GM23248 (cell line): ENCODE data around the gene SLC6A4. TPM values are rescaled to one million over a fixed set of nuclear protein-coding genes. Genes with fewer than 3 reads are reported as not detected.

Source experiments
- DNase-seq: peaks from one replicate; pipeline ENCODE4 v3.0.0-alpha.2; 2015
- H2AFZ ChIP-seq: fragments of 200-600 bp; sonication (generic); 2 replicates; pipeline ENCODE4 v1.6.1; 2016; ENCODE audit warnings: antibody characterized with exemption
- H3F3A ChIP-seq: fragments of 200-600 bp; sonication (generic); 2 replicates; pipeline ENCODE4 v1.6.1; 2016; ENCODE audit warnings: mild to moderate bottlenecking, antibody characterized with exemption, mixed run types; ENCODE audit not compliant: insufficient read depth
- H3K27ac ChIP-seq: fragments of 200-600 bp; sonication (generic); 2 replicates; pipeline ENCODE4 v1.5.1; 2016; ENCODE audit warnings: mild to moderate bottlenecking
- H3K27me3 ChIP-seq: fragments of 200-600 bp; sonication (generic); replicated peaks from 2 replicates; pipeline ENCODE4 v1.6.1; 2016; ENCODE audit warnings: mild to moderate bottlenecking; ENCODE audit not compliant: insufficient read depth
- H3K36me3 ChIP-seq: fragments of 200-600 bp; sonication (generic); 2 replicates; pipeline ENCODE4 v1.6.1; 2016; ENCODE audit warnings: low read depth, mild to moderate bottlenecking
- H3K4me1 ChIP-seq: fragments of 200-600 bp; sonication (generic); 2 replicates; pipeline ENCODE4 v1.6.1; 2016; ENCODE audit warnings: mild to moderate bottlenecking; ENCODE audit not compliant: insufficient read depth
- H3K4me2 ChIP-seq: fragments of 200-600 bp; sonication (generic); one replicate; pipeline ENCODE4 v1.6.1; 2016; ENCODE audit warnings: mild to moderate bottlenecking; ENCODE audit not compliant: unreplicated experiment
- H3K4me3 ChIP-seq: fragments of 200-600 bp; sonication (generic); 2 replicates; pipeline ENCODE4 v1.5.1; 2016; ENCODE audit warnings: mild to moderate bottlenecking
- H3K79me2 ChIP-seq: fragments of 200-600 bp; sonication (generic); 2 replicates; pipeline ENCODE4 v1.6.1; 2016; ENCODE audit warnings: mild to moderate bottlenecking; ENCODE audit not compliant: insufficient read depth
- H3K9ac ChIP-seq: fragments of 200-600 bp; sonication (generic); 2 replicates; pipeline ENCODE4 v1.6.1; 2016; ENCODE audit warnings: mild to moderate bottlenecking
- H3K9me2 ChIP-seq: fragments of 200-600 bp; sonication (generic); 2 replicates; pipeline ENCODE4 v1.6.1; 2016; ENCODE audit warnings: mixed run types, mild to moderate bottlenecking, moderate library complexity; ENCODE audit not compliant: insufficient read depth
- H3K9me3 ChIP-seq: fragments of 200-600 bp; sonication (generic); one replicate; pipeline ENCODE4 v1.6.1; 2017; ENCODE audit warnings: low read depth
- H4K20me1 ChIP-seq: fragments of 200-600 bp; sonication (generic); 2 replicates; pipeline ENCODE4 v1.6.0; 2016; ENCODE audit not compliant: insufficient read depth
- EZH2 ChIP-seq: fragments of 200-600 bp; sonication (generic); IDR thresholded peaks from 2 replicates; pipeline ENCODE4 v1.6.1; 2018; ENCODE audit warnings: antibody characterized with exemption, mild to moderate bottlenecking; ENCODE audit not compliant: insufficient read depth, poor library complexity, severe bottlenecking
- EZH2phosphoT487 ChIP-seq: fragments of 200-600 bp; sonication (generic); IDR thresholded peaks from 2 replicates; pipeline ENCODE4 v1.6.1; 2018; ENCODE audit warnings: antibody characterized with exemption, moderate library complexity, mild to moderate bottlenecking, low read depth; ENCODE audit not compliant: insufficient read depth
- WGBS, 2 experiments: methylation state at CpG; one replicate each; pipeline ENCODE4 v1.1.6; 2015 to 2017; ENCODE audit warnings: low lambda C conversion rate in 2 of 2, low coverage in 1 of 2; ENCODE audit errors: missing lambda C conversion rate in 2 of 2; 5-methylcytosine and 5-hydroxymethylcytosine counted together
- in situ Hi-C: fragments of 300-500 bp; cut with MboI; formaldehyde crosslinking; loops from 2 replicates; pipeline ENCODE4 v1.15.0; 2020
- polyA plus RNA-seq: library from polyadenylated mRNA; unstranded; fragments of >200 nt; fragmentation: Nextera tagmentation; extraction: Ambion mirVana; gene quantifications from 2 replicates; pipeline ENCODE4 v1.2.1, GENCODE V29; 2016
- total RNA-seq: library from RNA; depleted of rRNA; stranded (reverse); fragments of >200 nt; shearing (Covaris generic); gene quantifications from 2 replicates; pipeline ENCODE4 v1.2.3, GENCODE V29; 2014

SLC6A4 gene
- total and polyA plus RNA-seq, 2 experiments from 2014 or later, result 0.03 TPM; not detected in 1

DNA sequence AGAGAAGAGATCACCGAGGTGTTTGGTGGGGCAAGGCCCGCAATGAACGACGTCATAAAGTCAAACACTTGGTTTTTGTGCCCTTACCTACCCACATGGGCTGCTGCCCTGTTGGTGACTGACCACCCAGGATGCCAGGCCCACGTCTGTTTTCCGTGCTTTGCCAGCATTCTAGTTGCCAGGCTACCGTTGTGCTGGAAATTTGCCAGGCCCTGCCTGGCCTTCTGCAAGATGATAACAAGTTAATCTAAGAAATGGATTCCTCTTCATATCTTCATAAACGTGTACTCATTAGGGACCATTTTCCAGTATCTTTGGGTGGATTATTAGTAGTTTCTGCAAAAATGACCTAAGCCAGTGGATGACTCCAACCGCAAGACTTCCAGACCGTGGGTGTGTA is 35.4 kb downstream of the SLC6A4 start:
- 80 to 83% methylated on average over 10 of the region's 10 CpGs for WGBS, 2 experiments
- Histone ChIP-seq H3K4me2 (no peak overlapping the region), H3K4me3 (no peak overlapping the region), H3K36me3 (no peaks in the 10 kb centered on the region), H3K27me3 (no peaks in the 10 kb centered on the region), H4K20me1 (no peaks in the 10 kb centered on the region), H3K9me3 (no peaks in the 10 kb centered on the region), H2AFZ (no peak overlapping the region), H3K79me2 (no peaks in the 10 kb centered on the region), H3F3A (no peaks in the 10 kb centered on the region), H3K27ac (no peak overlapping the region), H3K9ac (no peak overlapping the region), H3K9me2 (no peaks in the 10 kb centered on the region), H3K4me1 (no peaks in the 10 kb centered on the region)
- no peak for TF ChIP-seq EZH2
- no peak for TF ChIP-seq EZH2phosphoT487
- in situ Hi-C loops, result no loop called here
- DNase-seq, result no peak

GRCh38 chr17:30199600-30199999 is 35.9 kb downstream of the SLC6A4 start:
- Histone ChIP-seq H3K4me2 (no peak overlapping the region), H3K4me1 (no peaks in the 10 kb centered on the region), H3K9me2 (no peaks in the 10 kb centered on the region), H3K79me2 (no peaks in the 10 kb centered on the region), H3K27me3 (no peaks in the 10 kb centered on the region), H3K4me3 (no peak overlapping the region), H3K9me3 (no peaks in the 10 kb centered on the region), H3F3A (no peaks in the 10 kb centered on the region), H3K36me3 (no peaks in the 10 kb centered on the region), H2AFZ (no peak overlapping the region), H3K27ac (no peak overlapping the region), H3K9ac (no peak overlapping the region), H4K20me1 (no peaks in the 10 kb centered on the region)
- TF ChIP-seq EZH2phosphoT487 (no peak), EZH2 (no peak)
- 69 to 72% methylated on average over 5 of the region's 5 CpGs for WGBS, 2 experiments
- in situ Hi-C loops, result no loop called here
- DNase-seq, result peak; percentile 52

DNA sequence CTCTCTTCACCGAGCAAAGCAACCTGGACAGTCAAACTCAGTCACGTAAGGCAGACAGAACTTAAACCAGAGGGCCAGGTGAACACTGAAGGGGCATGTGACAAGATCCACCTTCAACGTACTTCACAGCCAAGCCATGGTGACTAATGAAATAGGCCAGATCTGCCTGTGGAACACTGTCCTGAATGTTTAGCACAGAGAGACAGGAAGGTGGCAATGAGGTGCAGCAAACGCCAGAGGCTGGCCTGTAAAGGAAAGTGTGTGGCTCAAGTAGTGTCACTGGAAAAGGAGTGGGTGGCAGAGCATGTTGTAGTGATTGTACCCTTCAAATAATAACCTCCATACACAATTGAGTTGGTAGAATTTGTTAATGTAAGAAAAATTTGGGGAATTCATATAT is 38.1 kb downstream of the SLC6A4 start:
- Histone ChIP-seq H3K4me1 (no peaks in the 10 kb centered on the region), H3K9me3 (no peaks in the 10 kb centered on the region), H3K4me2 (no peak overlapping the region), H3K27me3 (no peaks in the 10 kb centered on the region), H3K79me2 (no peaks in the 10 kb centered on the region), H3K4me3 (no peak overlapping the region), H3K9me2 (no peaks in the 10 kb centered on the region), H3K27ac (no peak overlapping the region), H3K36me3 (no peaks in the 10 kb centered on the region), H4K20me1 (no peaks in the 10 kb centered on the region), H2AFZ (no peak overlapping the region), H3F3A (no peaks in the 10 kb centered on the region), H3K9ac (no peak overlapping the region)
- in situ Hi-C loops, result no loop called here
- DNase-seq, result no peak
- 90 to 100% methylated on average over 4 of the region's 4 CpGs for WGBS, 2 experiments
- no peak for TF ChIP-seq EZH2phosphoT487
- no peak for TF ChIP-seq EZH2

- Histone ChIP-seq H3K9me2 (no peaks in the 10 kb centered on the region), H3K9me3 (no peaks in the 10 kb centered on the region), H3K27me3 (no peaks in the 10 kb centered on the region), H3K27ac (no peak overlapping the region), H3K79me2 (no peaks in the 10 kb centered on the region), H4K20me1 (no peaks in the 10 kb centered on the region), H3K4me3 (no peak overlapping the region), H3K4me2 (no peak overlapping the region), H3F3A (no peaks in the 10 kb centered on the region), H3K9ac (no peak overlapping the region), H3K4me1 (no peaks in the 10 kb centered on the region), H3K36me3 (no peaks in the 10 kb centered on the region), H2AFZ (no peak overlapping the region)
- in situ Hi-C loops, result no loop called here
- no peak for TF ChIP-seq EZH2
- no peak for TF ChIP-seq EZH2phosphoT487
- no peak for DNase-seq
- WGBS, 2 experiments, result 67 to 74% methylated on average over 3 of the region's 3 CpGs
Measured at GRCh38 chr17:30196504-30196903, 39.0 kb downstream of the SLC6A4 start.

DNA sequence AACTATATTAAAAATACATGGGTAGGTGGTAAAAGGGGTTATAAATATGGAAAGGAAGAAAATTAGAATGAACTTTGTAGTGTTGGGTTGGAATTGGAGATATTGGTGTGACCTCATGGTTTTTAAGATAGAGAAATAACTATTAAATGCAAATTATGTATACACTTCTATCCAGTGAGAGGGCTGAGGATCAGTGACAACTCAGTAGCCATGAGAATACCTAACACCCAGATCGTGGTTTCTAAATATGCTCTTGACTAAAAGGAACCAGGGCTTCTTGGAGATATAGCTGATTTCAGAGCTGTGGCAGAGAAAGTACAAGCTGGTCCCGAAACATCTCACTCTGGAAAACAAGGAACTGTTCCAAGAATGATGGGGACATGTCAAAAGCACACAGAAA is 44.4 kb downstream of the SLC6A4 start:
- H3K27ac ChIP-seq, result no peak overlapping the region
- peaks cover 19% of the 10 kb centered on the region for H3K36me3 ChIP-seq
- H3K79me2 ChIP-seq, result no peaks in the 10 kb centered on the region
- in situ Hi-C loops, result no loop called here
- H3K27me3 ChIP-seq, result no peaks in the 10 kb centered on the region
- DNase-seq, result no peak
- H3K4me2 ChIP-seq, result no peak overlapping the region
- H3K4me1 ChIP-seq, result no peaks in the 10 kb centered on the region
- H3K9me3 ChIP-seq, result no peaks in the 10 kb centered on the region
- peaks cover 12% of the 10 kb centered on the region; the same call in 1 of the 2 replicates for H3F3A ChIP-seq
- no peak overlapping the region for H2AFZ ChIP-seq
- whole genome bisulfite sequencing, 2 experiments, result 25 to 29% methylated on average over 2 of the region's 2 CpGs
- H3K9me2 ChIP-seq, result no peaks in the 10 kb centered on the region
- TF ChIP-seq EZH2 (no peak), EZH2phosphoT487 (no peak)
- no peak overlapping the region for H3K4me3 ChIP-seq
- no peak overlapping the region for H3K9ac ChIP-seq
- no peaks in the 10 kb centered on the region for H4K20me1 ChIP-seq
